Cortex of kidney (tissue), 1 donor: ENCODE data around the gene DOCK1.

Experiments used
- DNase-seq: peaks from one replicate; lab custom pipeline; 2025; lab: John Stamatoyannopoulos, UW

Gene DOCK1

GRCh38 chr10:127218658-127219057 lies 313.4 kb downstream of the DOCK1 start:
- no peak for DNase-seq

DNA sequence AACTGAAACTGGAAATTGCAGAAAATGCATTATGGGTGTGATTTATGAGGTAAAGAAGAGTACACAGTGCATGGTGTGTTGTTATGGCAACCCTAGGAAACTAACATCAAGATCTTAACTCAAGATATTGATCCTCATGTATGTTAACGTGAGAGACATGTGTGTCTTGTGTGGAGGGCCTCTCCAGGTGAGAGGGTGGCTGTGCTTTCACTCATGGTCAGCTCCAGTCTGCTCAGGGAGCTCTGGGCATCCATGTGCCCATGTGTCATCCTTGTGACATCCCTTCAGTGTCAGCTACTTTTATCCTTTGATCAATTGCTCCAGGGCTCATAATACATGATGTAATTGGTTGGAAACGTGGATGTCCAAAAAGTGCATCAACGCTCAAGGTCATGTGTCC lies 316.1 kb downstream of the DOCK1 start:
- DNase-seq = no peak

GRCh38 chr10:127227027-127227426 lies 321.8 kb downstream of the DOCK1 start:
- DNase-seq = no peak

DNA sequence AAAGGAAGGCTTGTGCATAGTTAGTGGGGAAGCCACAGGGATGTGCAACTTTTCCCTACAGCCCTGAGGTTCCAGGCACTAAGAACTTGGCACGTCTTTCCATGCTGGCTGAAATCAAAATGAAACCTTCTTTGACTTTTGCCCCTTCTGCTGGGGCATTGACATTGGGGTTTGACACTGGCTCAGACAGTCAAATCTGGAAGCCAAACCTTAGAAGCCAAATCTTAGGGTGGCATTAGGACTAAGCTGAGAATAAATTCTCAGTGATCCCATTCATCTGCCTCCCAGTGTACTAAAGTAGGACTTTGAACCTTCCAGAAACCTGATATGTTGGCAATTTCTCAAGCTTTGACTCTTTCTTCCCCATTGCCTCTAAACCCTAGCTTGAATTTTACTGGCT lies 322.4 kb downstream of the DOCK1 start:
- DNase-seq = no peak

GRCh38 chr10:127228195-127228787 lies 323.1 kb downstream of the DOCK1 start:
- DNase-seq = no peak

DNA sequence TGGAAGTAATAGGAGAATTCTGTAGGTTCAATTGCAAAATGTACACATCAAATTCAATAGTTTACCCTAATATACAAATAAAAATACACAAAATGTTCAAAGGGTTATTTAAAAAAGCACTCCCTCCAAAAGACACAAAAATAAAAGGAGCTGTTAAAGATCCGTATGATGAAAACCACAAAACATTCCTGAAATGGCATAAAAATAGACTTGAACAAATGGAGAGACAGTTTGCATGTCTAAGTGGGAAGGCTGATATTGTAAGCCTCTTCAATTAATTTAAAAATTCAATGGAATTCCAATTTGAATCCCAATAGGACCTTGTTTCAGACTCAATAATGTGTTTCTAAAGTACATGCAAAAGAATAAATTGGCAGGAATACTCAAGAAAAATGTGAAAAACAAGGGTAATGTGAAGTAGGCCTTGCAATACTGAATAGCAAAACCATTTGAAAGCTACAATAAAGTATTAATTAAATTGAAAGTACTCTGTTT lies 329.1 kb downstream of the DOCK1 start:
- DNase-seq = no peak

DNA sequence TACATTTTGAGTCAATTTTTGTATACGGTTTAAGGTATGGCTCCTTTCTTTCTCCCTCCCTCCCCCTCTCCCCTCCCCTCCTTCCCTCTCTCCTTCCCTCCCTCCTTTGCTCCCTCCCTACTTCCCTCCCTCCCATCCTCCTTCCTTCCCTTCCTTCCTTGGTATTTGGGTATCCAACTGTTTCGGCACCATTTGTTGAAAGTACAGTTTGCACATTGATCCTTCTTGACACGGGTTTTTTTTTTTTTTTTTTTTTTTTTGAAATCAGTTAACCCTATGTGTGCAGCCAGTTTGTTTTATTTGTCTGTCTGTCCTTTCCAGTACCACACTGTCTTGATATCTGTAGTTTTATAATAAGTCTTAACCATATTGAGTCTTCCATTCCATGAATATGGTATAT lies 331.0 kb downstream of the DOCK1 start:
- DNase-seq = no peak

DNA sequence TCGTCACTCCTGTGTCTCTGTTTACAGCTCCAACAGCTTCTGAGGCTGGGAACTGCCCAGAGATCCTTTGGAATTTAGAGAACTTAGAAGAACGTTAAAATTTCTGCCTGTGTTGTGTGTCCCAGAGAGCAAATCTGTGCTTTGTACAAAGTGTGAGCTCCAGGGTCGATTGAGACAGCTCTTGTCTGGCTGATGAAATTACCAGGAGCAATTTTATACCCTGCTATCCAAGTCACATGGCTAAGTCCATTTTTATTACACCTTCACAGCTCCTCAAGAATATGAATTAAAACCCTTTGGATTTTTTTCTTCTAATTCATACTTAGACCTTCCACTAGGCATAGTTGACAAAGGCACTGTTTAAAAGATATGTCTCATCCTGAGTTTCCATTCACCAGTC lies 337.7 kb downstream of the DOCK1 start:
- no peak for DNase-seq

DNA sequence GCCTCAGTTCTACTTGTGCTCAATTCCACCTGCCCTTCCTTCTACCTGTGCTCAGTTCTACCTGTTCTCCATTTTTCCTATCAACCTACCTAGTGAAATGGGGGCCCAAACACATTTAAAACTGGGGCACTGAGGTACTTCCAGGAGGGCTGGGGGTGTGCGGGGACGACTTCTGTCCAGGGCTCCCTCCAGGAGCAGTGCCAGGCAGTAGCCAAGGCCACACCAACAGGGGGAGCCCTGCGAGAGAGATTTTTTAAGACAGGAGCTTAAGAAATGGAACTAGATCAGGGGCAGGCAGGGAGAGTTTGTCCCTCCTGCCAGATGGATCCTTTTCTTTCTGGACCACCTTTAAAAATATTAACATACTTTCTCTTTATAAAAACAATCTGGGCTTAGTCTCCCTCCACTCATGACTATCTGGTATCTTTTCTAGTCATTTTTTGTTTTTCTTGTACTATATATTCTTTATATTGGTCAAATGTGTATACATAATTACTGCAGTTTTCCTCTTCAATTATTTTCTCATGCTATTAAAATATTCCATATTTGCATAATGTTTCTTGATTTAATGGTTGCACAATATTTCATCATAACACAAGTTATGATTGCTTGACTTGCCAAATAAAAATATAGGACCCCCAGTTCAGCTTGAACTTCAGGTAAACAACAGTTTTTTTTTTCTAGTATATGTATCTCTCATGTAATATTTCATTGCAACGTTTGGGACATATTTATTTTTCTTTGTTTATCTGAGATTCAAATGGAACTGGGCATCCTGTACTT lies 338.5 kb downstream of the DOCK1 start:
- no peak for DNase-seq

GRCh38 chr10:127245456-127245855 lies 340.2 kb downstream of the DOCK1 start:
- no peak for DNase-seq

- DNase-seq = no peak
Measured at GRCh38 chr10:127250031-127250430, 344.8 kb downstream of the DOCK1 start.

- no peak for DNase-seq
Measured at GRCh38 chr10:127252818-127253217, 347.6 kb downstream of the DOCK1 start.

- no peak for DNase-seq
Measured at GRCh38 chr10:127254276-127254675, 349.0 kb downstream of the DOCK1 start.

GRCh38 chr10:127257395-127257794 lies 352.2 kb downstream of the DOCK1 start:
- no peak for DNase-seq

DNA sequence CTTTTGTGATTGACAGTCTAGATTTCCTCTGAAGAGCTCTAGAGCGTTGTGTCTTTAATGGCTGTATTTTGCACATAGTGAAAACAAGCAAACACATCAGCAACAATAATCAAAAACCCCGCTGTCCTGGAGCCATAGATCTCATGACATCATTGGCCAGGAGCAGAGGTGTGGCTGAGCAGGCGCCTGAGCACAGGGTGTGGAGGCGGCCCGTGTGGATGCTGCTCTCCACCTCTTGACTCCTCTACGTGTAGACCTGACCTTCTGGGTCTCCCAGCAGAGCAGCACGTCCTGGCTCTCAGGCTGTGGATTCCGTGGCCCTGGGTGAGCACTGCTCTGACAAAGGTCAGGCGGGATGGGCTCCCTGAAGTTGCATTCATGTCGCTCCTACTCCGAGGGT lies 354.1 kb downstream of the DOCK1 start:
- no peak for DNase-seq

DNA sequence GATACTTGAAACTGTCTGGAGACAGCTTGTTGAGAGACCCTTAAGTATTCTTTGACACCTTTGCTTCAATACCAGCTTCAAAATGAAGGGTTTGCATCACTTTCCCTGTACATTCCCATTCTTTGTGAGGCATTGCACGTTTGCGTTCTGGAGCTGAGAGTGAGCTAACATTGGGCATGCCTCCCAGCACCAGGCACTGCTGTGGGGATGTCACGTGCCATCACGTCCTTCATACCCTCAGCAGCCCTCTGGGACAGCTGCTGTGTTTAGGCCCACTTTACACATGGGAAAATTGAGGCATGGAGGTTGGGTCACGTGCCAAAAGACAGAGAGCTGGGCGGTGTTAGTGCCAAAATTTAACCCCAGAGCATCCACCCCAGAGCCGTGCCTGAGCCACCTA lies 357.4 kb downstream of the DOCK1 start:
- no peak for DNase-seq

GRCh38 chr10:127265288-127265687 lies 360.1 kb downstream of the DOCK1 start:
- DNase-seq = no peak

DNA sequence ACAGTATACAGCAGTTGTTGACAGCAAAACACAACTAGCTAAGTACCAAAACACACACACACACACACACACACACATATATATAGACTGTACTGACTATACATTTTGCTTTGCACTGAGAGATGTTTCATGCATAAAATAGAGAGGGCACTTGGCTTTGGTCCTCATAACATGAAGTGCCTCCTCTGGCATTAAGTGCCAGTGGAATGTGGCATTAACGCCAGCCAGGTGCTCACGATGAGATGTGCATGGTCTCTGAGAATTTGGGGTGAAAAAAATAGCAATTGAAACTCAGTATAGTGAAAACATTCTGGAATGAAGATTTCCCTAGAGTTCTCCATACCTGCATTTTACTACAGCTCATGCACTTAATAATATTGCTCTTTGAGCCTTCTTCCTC lies 361.2 kb downstream of the DOCK1 start:
- no peak for DNase-seq

GRCh38 chr10:127267442-127267841 lies 362.2 kb downstream of the DOCK1 start:
- no peak for DNase-seq

- no peak for DNase-seq
Measured at GRCh38 chr10:127272076-127272475, 366.8 kb downstream of the DOCK1 start.

- DNase-seq = no peak
Measured at GRCh38 chr10:127275272-127275671, 370.0 kb downstream of the DOCK1 start.

DNA sequence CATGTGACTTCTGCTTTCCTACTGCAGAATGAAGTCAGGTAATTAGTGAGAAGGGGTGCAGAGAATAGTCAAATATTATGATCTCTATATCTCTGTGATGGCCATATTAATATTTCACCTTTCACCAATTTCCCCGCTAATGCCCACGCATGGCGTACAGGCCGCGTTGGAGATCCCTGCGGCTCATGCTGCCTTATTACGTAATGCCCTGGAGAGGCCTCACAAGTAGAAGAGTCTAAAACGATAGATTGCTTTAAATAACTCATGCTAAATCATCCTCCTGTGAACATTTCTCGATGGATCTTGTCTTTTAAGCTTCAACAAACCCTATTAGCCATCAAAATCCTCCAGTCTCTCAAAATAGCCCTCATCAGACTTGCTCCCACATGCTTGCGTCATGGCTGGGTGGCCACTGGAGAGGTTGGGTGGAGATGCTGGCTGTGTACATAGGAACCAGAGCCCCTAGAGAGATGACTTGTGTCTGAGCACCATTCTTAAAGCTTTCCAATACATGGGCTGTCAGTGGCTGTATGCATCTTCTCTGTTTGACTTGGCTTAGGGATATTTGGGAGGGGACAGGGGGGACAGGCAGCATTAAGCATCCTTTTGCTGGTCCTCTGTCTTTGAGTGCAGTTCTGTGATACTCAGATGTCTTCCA lies 370.7 kb downstream of the DOCK1 start:
- DNase-seq = no peak

DNA sequence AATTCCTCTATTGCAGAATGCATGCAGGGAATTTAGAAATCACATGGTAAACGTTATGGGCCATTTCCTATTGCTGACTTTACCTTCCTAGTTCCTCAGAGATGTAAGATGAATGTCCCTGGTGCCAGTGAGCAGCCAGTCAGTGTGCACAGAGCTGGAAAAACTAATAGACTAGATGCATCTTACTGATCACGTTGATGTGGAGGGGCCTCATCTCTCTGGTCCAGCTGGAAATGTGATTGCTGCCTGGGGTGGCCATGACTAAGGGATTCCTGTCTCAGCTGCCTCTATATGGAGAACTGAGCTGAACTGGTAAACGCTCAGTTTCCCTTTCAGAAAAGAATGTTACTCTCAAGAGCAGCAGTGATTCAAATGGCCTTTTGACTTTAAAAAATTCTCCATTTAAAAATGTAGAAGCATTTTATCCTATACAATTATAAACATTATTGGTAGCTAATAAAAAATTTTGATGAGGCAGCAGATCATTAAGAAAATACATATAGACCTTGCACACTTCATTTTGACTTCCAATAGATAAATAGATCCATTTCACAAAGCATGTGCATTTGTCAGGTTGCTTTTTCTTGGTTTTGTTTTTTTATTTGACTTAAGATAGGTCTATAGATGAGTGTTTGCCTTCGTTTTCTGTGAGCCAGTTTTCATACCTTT lies 371.7 kb downstream of the DOCK1 start:
- no peak for DNase-seq
